Thyroid gland (tissue), 4 donors: ENCODE results near the gene CACTIN. TPM values are rescaled to one million over a fixed set of nuclear protein-coding genes. Genes with fewer than 3 reads are reported as not detected.
A peak's percentile ranks its signal among the peaks of the same experiment; 100 is the strongest.

ENCODE experiments used
- DNase-seq, 2 donors: peaks; one replicate each; pipeline ENCODE4 v3.0.0-alpha.2; 2019
- H3K27ac ChIP-seq, 3 donors: fragments of 200-600 bp; sonication (generic); 1 replicate in 2 of 3; 2 replicates in 1 of 3; pipeline ENCODE4 v1.5.1; 2016 to 2019; ENCODE audit warnings: mild to moderate bottlenecking in 1 of 3, moderate library complexity in 1 of 3
- H3K27me3 ChIP-seq: fragments of 200-600 bp; sonication (generic); one replicate; pipeline ENCODE4 v1.5.1; 2019
- H3K36me3 ChIP-seq, 2 donors: fragments of 200-600 bp; sonication (generic); one replicate each; pipeline ENCODE4 v1.5.1; 2016 to 2019
- H3K4me1 ChIP-seq, 2 donors: fragments of 200-600 bp; sonication (generic); one replicate each; pipeline ENCODE4 v1.5.1; 2017 to 2019
- H3K4me3 ChIP-seq, 3 donors: fragments of 200-600 bp; sonication (generic); replicated peaks in 1 of 3; 1 replicate in 2 of 3; 2 replicates in 1 of 3; pipeline ENCODE4 v1.5.1; 2016; ENCODE audit warnings: mild to moderate bottlenecking in 1 of 3
- H3K9me3 ChIP-seq: fragments of 200-600 bp; sonication (generic); one replicate; pipeline ENCODE4 v1.5.1; 2017
- CTCF ChIP-seq, 6 experiments: fragments of 200-600 bp in 3 of 6; fragments of 450-650 bp in 3 of 6; sonication (generic) in 3 of 6; IDR thresholded peaks; one replicate each; pipeline ENCODE4 v1.5.1; 2016 to 2019; ENCODE audit warnings: antibody characterized with exemption in 6 of 6, mild to moderate bottlenecking in 2 of 6, inconsistent platforms in 1 of 6, moderate library complexity in 1 of 6
- POLR2A ChIP-seq, 2 donors: fragments of 450-650 bp; IDR thresholded peaks; one replicate each; pipeline ENCODE4 v1.6.1; 2017; ENCODE audit warnings: antibody characterized with exemption in 2 of 2, mild to moderate bottlenecking in 2 of 2, moderate library complexity in 1 of 2
- WGBS, 2 donors: methylation state at CpG; one replicate each; pipeline ENCODE4 v1.1.5; 2017; 5-methylcytosine and 5-hydroxymethylcytosine counted together
- intact Hi-C: fragments of 100-400 bp; cut with DNase I; formaldehyde crosslinking; loops from one replicate; pipeline ENCODE4 v1.15.1; 2023
- total RNA-seq, 4 donors: library from RNA; depleted of rRNA; stranded (reverse); fragments of >200 nt; gene quantifications; one replicate each; pipeline ENCODE4 v1.2.3, GENCODE V29; 2016

The CACTIN gene
- total RNA-seq, 4 donors from 2014 or later = 18.8 to 30.6 (median 24.5) TPM

- peak overlapping the region in 2 of 3 donors; percentile 17 to 62 for H3K27ac ChIP-seq
- no peak overlapping the region for H3K4me3 ChIP-seq
- TF ChIP-seq CTCF (IDR thresholded peaks at IDR 0.05) = no peak
- no peak for TF ChIP-seq POLR2A (IDR thresholded peaks at IDR 0.05)
- H3K9me3 ChIP-seq = no peaks in the 10 kb centered on the region
- intact Hi-C loops = no loop called here
- no peaks in the 10 kb centered on the region for H3K27me3 ChIP-seq
- peaks cover 43 to 45% of the 10 kb centered on the region in 2 donors for H3K36me3 ChIP-seq
- peaks cover 0 to 3% of the 10 kb centered on the region in 2 donors for H3K4me1 ChIP-seq
- WGBS, 2 donors = 96 to 100% methylated on average over 17 to 20 of the region's 20 CpGs
- DNase-seq = no peak
Measured at GRCh38 chr19:3653865-3654513, 27.4 kb upstream of the CACTIN start.

GRCh38 chr19:3653081-3653795 is 26.6 kb upstream of the CACTIN start:
- TF ChIP-seq CTCF (IDR thresholded peaks at IDR 0.05) (no peak), POLR2A (IDR thresholded peaks at IDR 0.05) (no peak)

GRCh38 chr19:3652422-3652821 is 25.8 kb upstream of the CACTIN start:
- Histone ChIP-seq H3K9me3 (no peaks in the 10 kb centered on the region), H3K36me3 (peaks cover 37 to 40% of the 10 kb centered on the region in 2 donors), H3K27ac (no peak overlapping the region), H3K4me1 (peaks cover 0 to 3% of the 10 kb centered on the region in 2 donors), H3K4me3 (no peak overlapping the region), H3K27me3 (no peaks in the 10 kb centered on the region)
- no peak for TF ChIP-seq CTCF (IDR thresholded peaks at IDR 0.05)
- TF ChIP-seq POLR2A (IDR thresholded peaks at IDR 0.05) = no peak
- intact Hi-C loops = no loop called here
- WGBS, 2 donors = 97% methylated on average over 6 to 7 of the region's 14 CpGs
- DNase-seq = no peak

More at GRCh38 chr19:3653081-3653795, 26.6 kb upstream of the CACTIN start:
- no peak for DNase-seq
- Histone ChIP-seq H3K9me3 (no peaks in the 10 kb centered on the region), H3K4me3 (no peak overlapping the region), H3K27me3 (no peaks in the 10 kb centered on the region), H3K27ac (no peak overlapping the region), H3K36me3 (peaks cover 41% of the 10 kb centered on the region in 2 donors), H3K4me1 (peaks cover 0 to 3% of the 10 kb centered on the region in 2 donors)
- intact Hi-C loops = no loop called here
- WGBS, 2 donors = 91 to 93% methylated on average over 23 to 25 of the region's 37 CpGs

- no peak overlapping the region for H3K27ac ChIP-seq
- DNase-seq = no peak
- intact Hi-C loops = no loop called here
- no peaks in the 10 kb centered on the region for H3K27me3 ChIP-seq
- no peaks in the 10 kb centered on the region for H3K9me3 ChIP-seq
- no peak overlapping the region for H3K4me3 ChIP-seq
- H3K36me3 ChIP-seq = peaks cover 29 to 43% of the 10 kb centered on the region in 2 donors
- peaks cover 0 to 3% of the 10 kb centered on the region in 2 donors for H3K4me1 ChIP-seq
- TF ChIP-seq POLR2A (IDR thresholded peaks at IDR 0.05) (no peak), CTCF (IDR thresholded peaks at IDR 0.05) (no peak)
- 94 to 95% methylated on average over 8 to 15 of the region's 33 CpGs for WGBS, 2 donors
Measured at GRCh38 chr19:3651684-3652083, 25.1 kb upstream of the CACTIN start.

GRCh38 chr19:3649888-3650287 is 23.3 kb upstream of the CACTIN start:
- peak in 1 of 2 donors; percentile 25 for DNase-seq
- peaks cover 22 to 45% of the 10 kb centered on the region in 2 donors for H3K36me3 ChIP-seq
- no peak overlapping the region for H3K4me3 ChIP-seq
- intact Hi-C loops = no loop called here
- no peak overlapping the region for H3K27ac ChIP-seq
- WGBS, 2 donors = 95 to 97% methylated on average over 6 to 10 of the region's 16 CpGs
- no peaks in the 10 kb centered on the region for H3K27me3 ChIP-seq
- no peaks in the 10 kb centered on the region for H3K4me1 ChIP-seq
- H3K9me3 ChIP-seq = no peaks in the 10 kb centered on the region
- TF ChIP-seq POLR2A (IDR thresholded peaks at IDR 0.05) (no peak), CTCF (IDR thresholded peaks at IDR 0.05) (no peak)
